Hepatocyte (in vitro differentiated cells): ENCODE results near the gene ATP6V0D1. TPM values are rescaled to one million over a fixed set of nuclear protein-coding genes. Genes with fewer than 3 reads are reported as not detected.

Experiments
- DNase-seq: peaks from one replicate; pipeline ENCODE4 v3.0.0-alpha.2; 2016; ENCODE audit warnings: low spot score
- H2AFZ ChIP-seq: fragments of 200-600 bp; sonication (generic); 2 replicates; pipeline ENCODE4 v1.6.0; 2016; ENCODE audit warnings: antibody characterized with exemption, mild to moderate bottlenecking
- H3K27ac ChIP-seq: fragments of 200-600 bp; sonication (generic); 2 replicates; pipeline ENCODE4 v1.5.1; 2016; ENCODE audit warnings: mild to moderate bottlenecking
- H3K27me3 ChIP-seq: fragments of 200-600 bp; sonication (generic); 2 replicates; pipeline ENCODE4 v1.6.1; 2016
- H3K36me3 ChIP-seq: fragments of 200-600 bp; sonication (generic); replicated peaks from 2 replicates; pipeline ENCODE4 v1.5.1; 2016; ENCODE audit warnings: low read depth; ENCODE audit not compliant: insufficient read depth
- H3K4me1 ChIP-seq: fragments of 200-600 bp; sonication (generic); 2 replicates; pipeline ENCODE4 v1.5.1; 2016; ENCODE audit warnings: mild to moderate bottlenecking, moderate library complexity; ENCODE audit not compliant: insufficient read depth
- H3K4me2 ChIP-seq: fragments of 200-600 bp; sonication (generic); 2 replicates; pipeline ENCODE4 v1.6.0; 2016
- H3K4me3 ChIP-seq: fragments of 200-600 bp; sonication (generic); 2 replicates; pipeline ENCODE4 v1.5.1; 2016; ENCODE audit warnings: mild to moderate bottlenecking
- H3K79me2 ChIP-seq: fragments of 200-600 bp; sonication (generic); 2 replicates; pipeline ENCODE4 v1.6.0; 2017; ENCODE audit warnings: mild to moderate bottlenecking
- H3K9me2 ChIP-seq: fragments of 200-600 bp; sonication (generic); replicated peaks from 2 replicates; pipeline ENCODE4 v1.6.0; 2017; ENCODE audit warnings: mild to moderate bottlenecking; ENCODE audit not compliant: insufficient read depth
- H3K9me3 ChIP-seq: fragments of 200-600 bp; sonication (generic); 2 replicates; pipeline ENCODE4 v1.5.1; 2016; ENCODE audit warnings: low read depth, mild to moderate bottlenecking
- H4K20me1 ChIP-seq: fragments of 200-600 bp; sonication (generic); 2 replicates; pipeline ENCODE4 v1.6.0; 2016; ENCODE audit warnings: mild to moderate bottlenecking; ENCODE audit not compliant: insufficient read depth, poor library complexity, severe bottlenecking
- EZH2 ChIP-seq: fragments of 200-600 bp; sonication (generic); IDR thresholded peaks from 2 replicates; pipeline ENCODE4 v1.6.1; 2016; ENCODE audit warnings: antibody characterized with exemption, mild to moderate bottlenecking, borderline replicate concordance
- EZH2phosphoT487 ChIP-seq: fragments of 200-600 bp; sonication (generic); IDR thresholded peaks from one replicate; pipeline ENCODE4 v1.6.1; 2018; ENCODE audit warnings: antibody characterized with exemption, mild to moderate bottlenecking, low read depth, moderate library complexity; ENCODE audit not compliant: unreplicated experiment, severe bottlenecking
- WGBS: methylation state at CpG from one replicate; pipeline ENCODE4 v1.1.6; 2016; ENCODE audit warnings: low lambda C conversion rate; ENCODE audit errors: missing lambda C conversion rate; 5-methylcytosine and 5-hydroxymethylcytosine counted together
- polyA plus RNA-seq: library from polyadenylated mRNA; unstranded; fragments of >200 nt; fragmentation: Nextera tagmentation; extraction: Ambion mirVana; gene quantifications from 2 replicates; pipeline ENCODE4 v1.2.1, GENCODE V29; 2016
- total RNA-seq: library from RNA; depleted of rRNA; stranded (reverse); fragments of >200 nt; gene quantifications from 2 replicates; pipeline ENCODE4 v1.2.3, GENCODE V29; 2014
- TF ChIP-seq, protein P1 (sequence below): fragments of 200-600 bp; sonication (generic); IDR thresholded peaks from 2 replicates; pipeline ENCODE4 v1.5.1; 2016; ENCODE audit warnings: antibody characterized with exemption, mild to moderate bottlenecking; ENCODE audit not compliant: poor library complexity

Gene ATP6V0D1
- total and polyA plus RNA-seq, 2 experiments from 2014 or later: 157 to 223 TPM

DNA sequence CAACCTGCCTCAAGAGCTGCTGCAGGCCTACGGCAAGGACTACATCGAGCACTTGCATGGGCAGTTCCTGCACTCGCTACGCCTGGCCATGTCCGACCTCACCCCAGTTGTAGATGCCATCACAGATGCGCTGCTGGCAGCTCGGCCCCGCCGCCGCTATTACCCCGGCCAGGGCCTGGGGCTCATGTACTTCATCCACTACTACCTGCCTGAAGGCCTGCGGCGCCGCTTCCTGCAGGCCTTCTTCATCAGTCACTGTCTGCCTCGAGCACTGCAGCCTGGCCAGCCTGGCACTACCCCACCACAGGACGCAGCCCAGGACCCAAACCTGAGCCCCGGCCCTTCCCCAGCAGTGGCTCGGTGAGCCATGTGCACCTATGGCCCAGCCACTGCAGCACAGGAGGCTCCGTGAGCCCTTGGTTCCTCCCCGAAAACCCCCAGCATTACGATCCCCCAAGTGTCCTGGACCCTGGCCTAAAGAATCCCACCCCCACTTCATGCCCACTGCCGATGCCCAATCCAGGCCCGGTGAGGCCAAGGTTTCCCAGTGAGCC is 44.2 kb downstream of the ATP6V0D1 start:
- Histone ChIP-seq H3K27ac (no peak overlapping the region), H2AFZ (no peak overlapping the region), H3K4me3 (no peak overlapping the region), H3K4me1 (peaks cover 2% of the 10 kb centered on the region), H3K4me2 (no peak overlapping the region), H3K27me3 (peaks cover 3% of the 10 kb centered on the region), H3K79me2 (no peaks in the 10 kb centered on the region), H3K9me2 (no peaks in the 10 kb centered on the region), H4K20me1 (no peaks in the 10 kb centered on the region), H3K36me3 (no peaks in the 10 kb centered on the region), H3K9me3 (no peaks in the 10 kb centered on the region)
- TF ChIP-seq EZH2phosphoT487 (no peak), EZH2 (no peak)
- TF ChIP-seq, protein P1, sequence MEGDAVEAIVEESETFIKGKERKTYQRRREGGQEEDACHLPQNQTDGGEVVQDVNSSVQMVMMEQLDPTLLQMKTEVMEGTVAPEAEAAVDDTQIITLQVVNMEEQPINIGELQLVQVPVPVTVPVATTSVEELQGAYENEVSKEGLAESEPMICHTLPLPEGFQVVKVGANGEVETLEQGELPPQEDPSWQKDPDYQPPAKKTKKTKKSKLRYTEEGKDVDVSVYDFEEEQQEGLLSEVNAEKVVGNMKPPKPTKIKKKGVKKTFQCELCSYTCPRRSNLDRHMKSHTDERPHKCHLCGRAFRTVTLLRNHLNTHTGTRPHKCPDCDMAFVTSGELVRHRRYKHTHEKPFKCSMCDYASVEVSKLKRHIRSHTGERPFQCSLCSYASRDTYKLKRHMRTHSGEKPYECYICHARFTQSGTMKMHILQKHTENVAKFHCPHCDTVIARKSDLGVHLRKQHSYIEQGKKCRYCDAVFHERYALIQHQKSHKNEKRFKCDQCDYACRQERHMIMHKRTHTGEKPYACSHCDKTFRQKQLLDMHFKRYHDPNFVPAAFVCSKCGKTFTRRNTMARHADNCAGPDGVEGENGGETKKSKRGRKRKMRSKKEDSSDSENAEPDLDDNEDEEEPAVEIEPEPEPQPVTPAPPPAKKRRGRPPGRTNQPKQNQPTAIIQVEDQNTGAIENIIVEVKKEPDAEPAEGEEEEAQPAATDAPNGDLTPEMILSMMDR: no peak
- WGBS: 99% methylated on average over 23 of the region's 23 CpGs
- no peak for DNase-seq

DNA sequence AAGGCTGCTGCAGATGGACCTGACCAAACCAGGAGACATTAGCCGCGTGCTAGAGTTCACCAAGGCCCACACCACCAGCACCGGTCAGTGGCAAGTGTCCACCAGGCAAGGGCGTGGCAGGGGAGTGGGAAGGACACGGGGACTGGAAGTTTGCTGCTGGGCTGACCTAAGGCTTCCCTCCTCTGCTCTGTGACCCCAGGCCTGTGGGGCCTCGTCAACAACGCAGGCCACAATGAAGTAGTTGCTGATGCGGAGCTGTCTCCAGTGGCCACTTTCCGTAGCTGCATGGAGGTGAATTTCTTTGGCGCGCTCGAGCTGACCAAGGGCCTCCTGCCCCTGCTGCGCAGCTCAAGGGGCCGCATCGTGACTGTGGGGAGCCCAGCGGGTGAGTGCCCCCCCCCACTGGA is 45.2 kb downstream of the ATP6V0D1 start:
- Histone ChIP-seq H4K20me1 (no peaks in the 10 kb centered on the region), H3K4me3 (no peak overlapping the region), H3K27ac (no peak overlapping the region), H3K4me1 (peaks cover 6% of the 10 kb centered on the region), H3K79me2 (no peaks in the 10 kb centered on the region), H3K4me2 (no peak overlapping the region), H3K9me2 (no peaks in the 10 kb centered on the region), H3K36me3 (no peaks in the 10 kb centered on the region), H3K27me3 (peaks cover 4% of the 10 kb centered on the region), H3K9me3 (no peaks in the 10 kb centered on the region), H2AFZ (no peak overlapping the region)
- WGBS: 98% methylated on average over 16 of the region's 16 CpGs
- no peak for TF ChIP-seq EZH2phosphoT487
- TF ChIP-seq, protein P1: no peak
- DNase-seq: no peak

DNA sequence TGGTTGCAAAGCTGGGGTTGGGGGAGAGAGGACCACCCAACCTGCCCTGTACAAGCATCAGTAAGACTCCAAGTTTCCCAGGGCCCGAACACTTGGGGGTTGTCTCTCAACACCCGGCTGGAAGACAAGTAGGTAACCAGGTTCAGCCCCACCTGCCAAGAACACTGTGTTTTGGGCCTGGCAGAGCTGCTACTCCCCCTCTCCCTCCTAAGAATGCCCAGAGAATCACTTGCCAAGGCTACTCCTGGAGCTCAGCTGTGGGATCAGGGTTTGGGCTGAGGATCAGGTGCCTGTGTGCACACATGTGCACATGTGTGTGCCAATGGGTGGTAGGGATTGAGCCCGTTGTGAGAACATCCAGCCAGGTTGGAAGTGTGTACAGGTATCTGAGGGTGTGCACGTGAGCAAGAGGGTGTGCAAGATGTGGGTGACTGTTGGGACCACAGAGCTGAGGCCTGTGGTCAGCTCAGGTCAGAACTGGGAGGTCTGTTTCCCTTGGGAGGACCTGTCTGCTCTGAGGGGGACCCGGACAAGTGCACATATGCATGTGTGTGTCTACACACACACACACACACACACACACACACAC is 47.7 kb downstream of the ATP6V0D1 start:
- H3K36me3 ChIP-seq: no peaks in the 10 kb centered on the region
- no peaks in the 10 kb centered on the region for H4K20me1 ChIP-seq
- H3K4me1 ChIP-seq: peaks cover 13% of the 10 kb centered on the region
- H2AFZ ChIP-seq: no peak overlapping the region
- no peaks in the 10 kb centered on the region for H3K9me2 ChIP-seq
- peaks cover 24% of the 10 kb centered on the region for H3K27me3 ChIP-seq
- no peak overlapping the region for H3K27ac ChIP-seq
- 97% methylated on average over 5 of the region's 5 CpGs for WGBS
- no peaks in the 10 kb centered on the region for H3K9me3 ChIP-seq
- H3K4me3 ChIP-seq: no peak overlapping the region
- H3K4me2 ChIP-seq: no peak overlapping the region
- no peak for TF ChIP-seq EZH2
- TF ChIP-seq EZH2phosphoT487: no peak
- TF ChIP-seq, protein P1: no peak
- no peaks in the 10 kb centered on the region for H3K79me2 ChIP-seq
- no peak for DNase-seq
